ENCODE results near the gene TIMP1. TPM values are rescaled to one million over a fixed set of nuclear protein-coding genes. Genes with fewer than 3 reads are reported as not detected.
A peak's percentile ranks its signal among the peaks of the same experiment; 100 is the strongest.

The TIMP1 gene
- total RNA-seq, 1 experiment from 2014 or later = 35.4 TPM

DNA sequence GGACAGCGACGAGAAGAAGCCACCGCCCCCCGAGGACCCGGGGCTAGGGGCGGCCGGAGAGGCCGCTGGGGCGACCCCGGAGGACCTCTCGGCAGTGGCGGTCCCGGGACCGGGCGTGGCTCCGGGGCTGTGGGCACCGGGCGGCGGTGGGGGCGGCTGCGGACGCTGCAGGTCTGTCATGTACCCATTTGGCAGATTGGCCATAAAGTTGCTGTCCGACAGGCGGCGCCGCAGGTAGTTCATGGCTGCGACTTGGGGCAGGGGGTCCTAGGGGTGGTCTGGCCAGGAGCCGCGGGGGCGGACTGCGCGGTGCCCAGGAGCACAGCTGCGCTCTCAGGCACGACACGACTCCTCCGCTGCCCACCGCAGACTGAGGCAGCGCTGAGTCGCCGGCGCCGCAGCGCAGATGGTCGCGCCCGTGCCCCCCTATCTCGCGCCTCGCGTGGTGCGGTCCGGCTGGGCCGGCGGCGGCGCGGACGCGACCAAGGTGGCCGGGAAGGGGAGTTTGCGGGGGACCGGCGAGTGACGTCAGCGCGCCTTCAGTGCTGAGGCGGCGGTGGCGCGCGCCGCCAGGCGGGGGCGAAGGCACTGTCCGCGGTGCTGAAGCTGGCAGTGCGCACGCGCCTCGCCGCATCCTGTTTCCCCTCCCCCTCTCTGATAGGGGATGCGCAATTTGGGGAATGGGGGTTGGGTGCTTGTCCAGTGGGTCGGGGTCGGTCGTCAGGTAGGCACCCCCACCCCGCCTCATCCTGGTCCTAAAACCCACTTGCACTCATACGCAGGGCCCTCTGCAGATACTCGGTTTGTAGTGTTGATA lies 37.5 kb downstream of the TIMP1 start, which contains the start of gene SYN1 (continued):
- TF ChIP-seq, protein P1, sequence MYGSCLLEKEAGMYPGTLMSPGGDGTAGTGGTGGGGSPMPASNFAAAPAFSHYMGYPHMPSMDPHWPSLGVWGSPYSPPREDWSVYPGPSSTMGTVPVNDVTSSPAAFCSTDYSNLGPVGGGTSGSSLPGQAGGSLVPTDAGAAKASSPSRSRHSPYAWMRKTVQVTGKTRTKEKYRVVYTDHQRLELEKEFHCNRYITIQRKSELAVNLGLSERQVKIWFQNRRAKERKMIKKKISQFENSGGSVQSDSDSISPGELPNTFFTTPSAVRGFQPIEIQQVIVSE (CRISPR knock-in tag; IDR thresholded peaks at IDR 0.05; ENCODE audit: borderline replicate concordance) = no peak
- TF ChIP-seq, protein P2, sequence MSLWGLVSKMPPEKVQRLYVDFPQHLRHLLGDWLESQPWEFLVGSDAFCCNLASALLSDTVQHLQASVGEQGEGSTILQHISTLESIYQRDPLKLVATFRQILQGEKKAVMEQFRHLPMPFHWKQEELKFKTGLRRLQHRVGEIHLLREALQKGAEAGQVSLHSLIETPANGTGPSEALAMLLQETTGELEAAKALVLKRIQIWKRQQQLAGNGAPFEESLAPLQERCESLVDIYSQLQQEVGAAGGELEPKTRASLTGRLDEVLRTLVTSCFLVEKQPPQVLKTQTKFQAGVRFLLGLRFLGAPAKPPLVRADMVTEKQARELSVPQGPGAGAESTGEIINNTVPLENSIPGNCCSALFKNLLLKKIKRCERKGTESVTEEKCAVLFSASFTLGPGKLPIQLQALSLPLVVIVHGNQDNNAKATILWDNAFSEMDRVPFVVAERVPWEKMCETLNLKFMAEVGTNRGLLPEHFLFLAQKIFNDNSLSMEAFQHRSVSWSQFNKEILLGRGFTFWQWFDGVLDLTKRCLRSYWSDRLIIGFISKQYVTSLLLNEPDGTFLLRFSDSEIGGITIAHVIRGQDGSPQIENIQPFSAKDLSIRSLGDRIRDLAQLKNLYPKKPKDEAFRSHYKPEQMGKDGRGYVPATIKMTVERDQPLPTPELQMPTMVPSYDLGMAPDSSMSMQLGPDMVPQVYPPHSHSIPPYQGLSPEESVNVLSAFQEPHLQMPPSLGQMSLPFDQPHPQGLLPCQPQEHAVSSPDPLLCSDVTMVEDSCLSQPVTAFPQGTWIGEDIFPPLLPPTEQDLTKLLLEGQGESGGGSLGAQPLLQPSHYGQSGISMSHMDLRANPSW (CRISPR knock-in tag; conservative IDR thresholded peaks at IDR 0.05; ENCODE audit: low read depth) = no peak
- peak; percentile 96 for TF ChIP-seq ZBTB21 (CRISPR knock-in tag; IDR thresholded peaks at IDR 0.05; ENCODE audit: borderline replicate concordance)
- TF ChIP-seq, protein P3, sequence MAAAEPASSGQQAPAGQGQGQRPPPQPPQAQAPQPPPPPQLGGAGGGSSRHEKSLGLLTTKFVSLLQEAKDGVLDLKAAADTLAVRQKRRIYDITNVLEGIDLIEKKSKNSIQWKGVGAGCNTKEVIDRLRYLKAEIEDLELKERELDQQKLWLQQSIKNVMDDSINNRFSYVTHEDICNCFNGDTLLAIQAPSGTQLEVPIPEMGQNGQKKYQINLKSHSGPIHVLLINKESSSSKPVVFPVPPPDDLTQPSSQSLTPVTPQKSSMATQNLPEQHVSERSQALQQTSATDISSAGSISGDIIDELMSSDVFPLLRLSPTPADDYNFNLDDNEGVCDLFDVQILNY (CRISPR knock-in tag; IDR thresholded peaks at IDR 0.05) = peak; percentile 50
- no peak for TF ChIP-seq HMGA2 (CRISPR knock-in tag; IDR thresholded peaks at IDR 0.05)
- no peak for TF ChIP-seq NFATC4 (CRISPR knock-in tag; IDR thresholded peaks at IDR 0.05)
- peak; percentile 93 for TF ChIP-seq TEAD1 (CRISPR knock-in tag; IDR thresholded peaks at IDR 0.05)
- TF ChIP-seq, protein P4, sequence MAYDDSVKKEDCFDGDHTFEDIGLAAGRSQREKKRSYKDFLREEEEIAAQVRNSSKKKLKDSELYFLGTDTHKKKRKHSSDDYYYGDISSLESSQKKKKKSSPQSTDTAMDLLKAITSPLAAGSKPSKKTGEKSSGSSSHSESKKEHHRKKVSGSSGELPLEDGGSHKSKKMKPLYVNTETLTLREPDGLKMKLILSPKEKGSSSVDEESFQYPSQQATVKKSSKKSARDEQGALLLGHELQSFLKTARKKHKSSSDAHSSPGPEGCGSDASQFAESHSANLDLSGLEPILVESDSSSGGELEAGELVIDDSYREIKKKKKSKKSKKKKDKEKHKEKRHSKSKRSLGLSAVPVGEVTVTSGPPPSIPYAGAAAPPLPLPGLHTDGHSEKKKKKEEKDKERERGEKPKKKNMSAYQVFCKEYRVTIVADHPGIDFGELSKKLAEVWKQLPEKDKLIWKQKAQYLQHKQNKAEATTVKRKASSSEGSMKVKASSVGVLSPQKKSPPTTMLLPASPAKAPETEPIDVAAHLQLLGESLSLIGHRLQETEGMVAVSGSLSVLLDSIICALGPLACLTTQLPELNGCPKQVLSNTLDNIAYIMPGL (CRISPR knock-in tag; IDR thresholded peaks at IDR 0.05) = no peak
- TF ChIP-seq ZNF416 (CRISPR knock-in tag; IDR thresholded peaks at IDR 0.05) = no peak
- TF ChIP-seq, protein P5, sequence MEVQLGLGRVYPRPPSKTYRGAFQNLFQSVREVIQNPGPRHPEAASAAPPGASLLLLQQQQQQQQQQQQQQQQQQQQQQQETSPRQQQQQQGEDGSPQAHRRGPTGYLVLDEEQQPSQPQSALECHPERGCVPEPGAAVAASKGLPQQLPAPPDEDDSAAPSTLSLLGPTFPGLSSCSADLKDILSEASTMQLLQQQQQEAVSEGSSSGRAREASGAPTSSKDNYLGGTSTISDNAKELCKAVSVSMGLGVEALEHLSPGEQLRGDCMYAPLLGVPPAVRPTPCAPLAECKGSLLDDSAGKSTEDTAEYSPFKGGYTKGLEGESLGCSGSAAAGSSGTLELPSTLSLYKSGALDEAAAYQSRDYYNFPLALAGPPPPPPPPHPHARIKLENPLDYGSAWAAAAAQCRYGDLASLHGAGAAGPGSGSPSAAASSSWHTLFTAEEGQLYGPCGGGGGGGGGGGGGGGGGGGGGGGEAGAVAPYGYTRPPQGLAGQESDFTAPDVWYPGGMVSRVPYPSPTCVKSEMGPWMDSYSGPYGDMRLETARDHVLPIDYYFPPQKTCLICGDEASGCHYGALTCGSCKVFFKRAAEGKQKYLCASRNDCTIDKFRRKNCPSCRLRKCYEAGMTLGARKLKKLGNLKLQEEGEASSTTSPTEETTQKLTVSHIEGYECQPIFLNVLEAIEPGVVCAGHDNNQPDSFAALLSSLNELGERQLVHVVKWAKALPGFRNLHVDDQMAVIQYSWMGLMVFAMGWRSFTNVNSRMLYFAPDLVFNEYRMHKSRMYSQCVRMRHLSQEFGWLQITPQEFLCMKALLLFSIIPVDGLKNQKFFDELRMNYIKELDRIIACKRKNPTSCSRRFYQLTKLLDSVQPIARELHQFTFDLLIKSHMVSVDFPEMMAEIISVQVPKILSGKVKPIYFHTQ (CRISPR knock-in tag; IDR thresholded peaks at IDR 0.05) = no peak
- TF ChIP-seq, protein P6, sequence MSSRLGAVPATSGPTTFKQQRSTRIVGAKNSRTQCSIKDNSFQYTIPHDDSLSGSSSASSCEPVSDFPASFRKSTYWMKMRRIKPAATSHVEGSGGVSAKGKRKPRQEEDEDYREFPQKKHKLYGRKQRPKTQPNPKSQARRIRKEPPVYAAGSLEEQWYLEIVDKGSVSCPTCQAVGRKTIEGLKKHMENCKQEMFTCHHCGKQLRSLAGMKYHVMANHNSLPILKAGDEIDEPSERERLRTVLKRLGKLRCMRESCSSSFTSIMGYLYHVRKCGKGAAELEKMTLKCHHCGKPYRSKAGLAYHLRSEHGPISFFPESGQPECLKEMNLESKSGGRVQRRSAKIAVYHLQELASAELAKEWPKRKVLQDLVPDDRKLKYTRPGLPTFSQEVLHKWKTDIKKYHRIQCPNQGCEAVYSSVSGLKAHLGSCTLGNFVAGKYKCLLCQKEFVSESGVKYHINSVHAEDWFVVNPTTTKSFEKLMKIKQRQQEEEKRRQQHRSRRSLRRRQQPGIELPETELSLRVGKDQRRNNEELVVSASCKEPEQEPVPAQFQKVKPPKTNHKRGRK (CRISPR knock-in tag; IDR thresholded peaks at IDR 0.05; ENCODE audit: borderline replicate concordance) = no peak
- TF ChIP-seq ZNF671 (CRISPR knock-in tag; IDR thresholded peaks at IDR 0.05) = no peak
- TF ChIP-seq GABPB1 (CRISPR knock-in tag; IDR thresholded peaks at IDR 0.05) = no peak
- TF ChIP-seq ATF1 (CRISPR knock-in tag; IDR thresholded peaks at IDR 0.05) = no peak
- TF ChIP-seq, protein P7, sequence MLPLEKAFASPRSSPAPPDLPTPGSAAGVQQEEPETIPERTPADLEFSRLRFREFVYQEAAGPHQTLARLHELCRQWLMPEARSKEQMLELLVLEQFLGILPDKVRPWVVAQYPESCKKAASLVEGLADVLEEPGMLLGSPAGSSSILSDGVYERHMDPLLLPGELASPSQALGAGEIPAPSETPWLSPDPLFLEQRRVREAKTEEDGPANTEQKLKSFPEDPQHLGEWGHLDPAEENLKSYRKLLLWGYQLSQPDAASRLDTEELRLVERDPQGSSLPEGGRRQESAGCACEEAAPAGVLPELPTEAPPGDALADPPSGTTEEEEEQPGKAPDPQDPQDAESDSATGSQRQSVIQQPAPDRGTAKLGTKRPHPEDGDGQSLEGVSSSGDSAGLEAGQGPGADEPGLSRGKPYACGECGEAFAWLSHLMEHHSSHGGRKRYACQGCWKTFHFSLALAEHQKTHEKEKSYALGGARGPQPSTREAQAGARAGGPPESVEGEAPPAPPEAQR (CRISPR knock-in tag; IDR thresholded peaks at IDR 0.05) = no peak
- TF ChIP-seq, protein P8, sequence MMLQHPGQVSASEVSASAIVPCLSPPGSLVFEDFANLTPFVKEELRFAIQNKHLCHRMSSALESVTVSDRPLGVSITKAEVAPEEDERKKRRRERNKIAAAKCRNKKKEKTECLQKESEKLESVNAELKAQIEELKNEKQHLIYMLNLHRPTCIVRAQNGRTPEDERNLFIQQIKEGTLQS (CRISPR knock-in tag; conservative IDR thresholded peaks at IDR 0.05) = no peak
- no peak for TF ChIP-seq JAZF1 (CRISPR knock-in tag; IDR thresholded peaks at IDR 0.05)
- no peak for TF ChIP-seq ELF4 (CRISPR knock-in tag; IDR thresholded peaks at IDR 0.05; ENCODE audit: low read depth)
- no peak for TF ChIP-seq RELA (CRISPR knock-in tag; IDR thresholded peaks at IDR 0.05; ENCODE audit: borderline replicate concordance)
- TF ChIP-seq, protein P9, sequence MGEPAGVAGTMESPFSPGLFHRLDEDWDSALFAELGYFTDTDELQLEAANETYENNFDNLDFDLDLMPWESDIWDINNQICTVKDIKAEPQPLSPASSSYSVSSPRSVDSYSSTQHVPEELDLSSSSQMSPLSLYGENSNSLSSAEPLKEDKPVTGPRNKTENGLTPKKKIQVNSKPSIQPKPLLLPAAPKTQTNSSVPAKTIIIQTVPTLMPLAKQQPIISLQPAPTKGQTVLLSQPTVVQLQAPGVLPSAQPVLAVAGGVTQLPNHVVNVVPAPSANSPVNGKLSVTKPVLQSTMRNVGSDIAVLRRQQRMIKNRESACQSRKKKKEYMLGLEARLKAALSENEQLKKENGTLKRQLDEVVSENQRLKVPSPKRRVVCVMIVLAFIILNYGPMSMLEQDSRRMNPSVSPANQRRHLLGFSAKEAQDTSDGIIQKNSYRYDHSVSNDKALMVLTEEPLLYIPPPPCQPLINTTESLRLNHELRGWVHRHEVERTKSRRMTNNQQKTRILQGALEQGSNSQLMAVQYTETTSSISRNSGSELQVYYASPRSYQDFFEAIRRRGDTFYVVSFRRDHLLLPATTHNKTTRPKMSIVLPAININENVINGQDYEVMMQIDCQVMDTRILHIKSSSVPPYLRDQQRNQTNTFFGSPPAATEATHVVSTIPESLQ (CRISPR knock-in tag; IDR thresholded peaks at IDR 0.05) = no peak
- TF ChIP-seq, protein P10, sequence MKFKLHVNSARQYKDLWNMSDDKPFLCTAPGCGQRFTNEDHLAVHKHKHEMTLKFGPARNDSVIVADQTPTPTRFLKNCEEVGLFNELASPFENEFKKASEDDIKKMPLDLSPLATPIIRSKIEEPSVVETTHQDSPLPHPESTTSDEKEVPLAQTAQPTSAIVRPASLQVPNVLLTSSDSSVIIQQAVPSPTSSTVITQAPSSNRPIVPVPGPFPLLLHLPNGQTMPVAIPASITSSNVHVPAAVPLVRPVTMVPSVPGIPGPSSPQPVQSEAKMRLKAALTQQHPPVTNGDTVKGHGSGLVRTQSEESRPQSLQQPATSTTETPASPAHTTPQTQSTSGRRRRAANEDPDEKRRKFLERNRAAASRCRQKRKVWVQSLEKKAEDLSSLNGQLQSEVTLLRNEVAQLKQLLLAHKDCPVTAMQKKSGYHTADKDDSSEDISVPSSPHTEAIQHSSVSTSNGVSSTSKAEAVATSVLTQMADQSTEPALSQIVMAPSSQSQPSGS (CRISPR knock-in tag; IDR thresholded peaks at IDR 0.05; ENCODE audit: borderline replicate concordance, low read depth) = no peak
- no peak for TF ChIP-seq MXD4 (CRISPR knock-in tag; IDR thresholded peaks at IDR 0.05; ENCODE audit: borderline replicate concordance)

Data from WTC11 (cell line).